CD4-positive, alpha-beta T cell (primary cell): ENCODE data around the gene SNORC. TPM values are rescaled to one million over a fixed set of nuclear protein-coding genes. Genes with fewer than 3 reads are reported as not detected.

Experiments
- ATAC-seq: fragments of 200-7000 bp; cut with Tn5 transposase; one replicate; pipeline ENCODE4 v1.10.0; 2022; ENCODE audit warnings: mild to moderate bottlenecking; ENCODE audit not compliant: poor library complexity
- CTCF ChIA-PET: fragments of 350-600 bp; sonication (Branson Sonifier 250); formaldehyde crosslinking; loops from one replicate; lab custom pipeline; 2021; ENCODE audit warnings: antibody characterized with exemption, inconsistent platforms; lab: Charles Lee
- POLR2A ChIA-PET: fragments of 350-600 bp; sonication (Branson Sonifier 250); formaldehyde crosslinking; loops from one replicate; lab custom pipeline; 2021; ENCODE audit warnings: antibody characterized with exemption, inconsistent platforms; lab: Charles Lee
- DNase-seq, 14 experiments: peaks; one replicate each; pipeline ENCODE4 v3.0.0-alpha.2; 2013 to 2020; ENCODE audit warnings: mixed read lengths in 2 of 14
- H3K27ac ChIP-seq, 2 donors: one replicate each; pipeline versions ENCODE4 v1.5.1 to v1.7.0; 2013; ENCODE audit warnings: low read length in 2 of 2, low read depth in 1 of 2, mild to moderate bottlenecking in 1 of 2
- H3K27me3 ChIP-seq, 2 experiments: 1 replicate in 1 of 2; 2 replicates in 1 of 2; pipeline versions ENCODE4 v1.6.1 to v1.7.0; 2013; ENCODE audit warnings: low read length in 2 of 2, control low read depth in 1 of 2, mild to moderate bottlenecking in 1 of 2, moderate library complexity in 1 of 2; ENCODE audit not compliant: insufficient read depth in 2 of 2, control insufficient read depth in 1 of 2
- H3K36me3 ChIP-seq: one replicate; pipeline ENCODE4 v1.6.1; 2013; ENCODE audit warnings: low read length, control low read depth; ENCODE audit not compliant: insufficient read depth
- H3K4me1 ChIP-seq: one replicate; pipeline ENCODE4 v1.6.1; 2013; ENCODE audit warnings: low read length, control low read depth; ENCODE audit not compliant: insufficient read depth
- H3K4me3 ChIP-seq: one replicate; pipeline ENCODE4 v1.5.1; 2013; ENCODE audit warnings: mild to moderate bottlenecking, low read length, moderate library complexity
- H3K9me3 ChIP-seq, 2 experiments: 1 replicate in 1 of 2; 2 replicates in 1 of 2; pipeline versions ENCODE4 v1.6.1 to v1.7.0; 2013; ENCODE audit warnings: low read length in 2 of 2, mild to moderate bottlenecking in 2 of 2, control low read depth in 1 of 2, moderate library complexity in 1 of 2; ENCODE audit not compliant: control insufficient read depth in 1 of 2, insufficient read depth in 1 of 2
- H3K27ac Mint-ChIP-seq: one replicate; pipeline ENCODE4 v1.8.0; 2020; ENCODE audit warnings: mixed read lengths
- H3K27me3 Mint-ChIP-seq: one replicate; pipeline ENCODE4 v1.8.0; 2021; ENCODE audit warnings: mixed read lengths
- H3K36me3 Mint-ChIP-seq: one replicate; pipeline ENCODE4 v1.8.0; 2021; ENCODE audit warnings: low read depth, mixed read lengths
- H3K4me1 Mint-ChIP-seq: one replicate; pipeline ENCODE4 v1.8.0; 2021; ENCODE audit warnings: low read depth, mixed read lengths
- H3K4me3 Mint-ChIP-seq: one replicate; pipeline ENCODE4 v1.8.0; 2020; ENCODE audit warnings: mild to moderate bottlenecking, mixed read lengths
- H3K9me3 Mint-ChIP-seq: one replicate; pipeline ENCODE4 v1.8.0; 2020; ENCODE audit warnings: mixed read lengths
- intact Hi-C, 2 experiments: fragments of 100-400 bp; cut with DNase I in 1 of 2; cut with micrococcal nuclease in 1 of 2; formaldehyde crosslinking; loops; one replicate each; pipeline versions ENCODE4 v1.15.1 to v1.9.0; 2023 to 2025; cut with DNase I, micrococcal nuclease
- total RNA-seq, 174 experiments: library from RNA in 2 of 174; stranded (reverse) in 2 of 174; gene quantifications; one replicate each; pipeline ENCODE4 v1.2.3 and lab custom pipeline; 2021 to 2026
- TF ChIP-seq, protein P1 (sequence below): fragments of 200-600 bp; IDR thresholded peaks from one replicate; pipeline ENCODE4 v1.8.0; 2022; ENCODE audit warnings: antibody characterized with exemption, mild to moderate bottlenecking

SNORC gene
- total RNA-seq, 2 experiments from 2014 or later, result 1.2 TPM

DNA sequence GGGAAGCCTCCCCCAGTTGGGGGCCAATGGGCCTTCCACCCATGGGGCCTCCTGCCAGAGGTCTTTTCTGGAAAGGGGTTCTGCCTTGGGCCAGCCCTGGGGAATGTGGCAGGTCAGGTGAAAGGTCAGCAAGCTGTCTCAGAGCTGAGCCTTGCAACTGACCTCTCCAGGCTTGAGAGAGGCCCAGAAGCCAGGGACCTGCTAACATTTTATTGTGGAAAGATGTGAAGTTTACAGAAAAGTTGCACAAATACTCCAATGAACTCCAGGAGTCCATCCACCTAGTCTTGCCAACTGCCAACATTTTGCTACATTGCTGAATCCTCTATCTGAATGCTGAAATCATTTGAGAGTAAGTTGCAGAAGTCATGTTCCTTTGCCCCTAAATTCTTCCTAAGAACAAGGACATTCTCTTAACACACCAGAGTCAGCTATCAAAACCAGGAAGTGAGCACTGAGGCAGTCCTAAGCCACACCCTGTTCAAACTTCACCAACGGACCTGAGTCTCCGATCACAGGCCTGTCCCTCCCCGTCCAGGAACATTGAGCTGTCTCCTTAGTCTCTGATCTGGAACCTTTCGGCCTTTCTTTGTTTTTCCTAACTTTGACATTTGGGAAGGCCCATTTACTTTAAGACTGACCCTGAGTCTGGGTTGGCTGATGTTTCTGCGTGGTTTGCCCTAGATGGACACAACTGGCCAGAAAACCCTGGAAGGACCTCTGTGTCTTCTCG lies 4.0 kb downstream of the SNORC start:
- peaks cover 15 to 20% of the 10 kb centered on the region in 2 experiments for H3K27me3 ChIP-seq
- POLR2A ChIA-PET, result no interaction called here

DNA sequence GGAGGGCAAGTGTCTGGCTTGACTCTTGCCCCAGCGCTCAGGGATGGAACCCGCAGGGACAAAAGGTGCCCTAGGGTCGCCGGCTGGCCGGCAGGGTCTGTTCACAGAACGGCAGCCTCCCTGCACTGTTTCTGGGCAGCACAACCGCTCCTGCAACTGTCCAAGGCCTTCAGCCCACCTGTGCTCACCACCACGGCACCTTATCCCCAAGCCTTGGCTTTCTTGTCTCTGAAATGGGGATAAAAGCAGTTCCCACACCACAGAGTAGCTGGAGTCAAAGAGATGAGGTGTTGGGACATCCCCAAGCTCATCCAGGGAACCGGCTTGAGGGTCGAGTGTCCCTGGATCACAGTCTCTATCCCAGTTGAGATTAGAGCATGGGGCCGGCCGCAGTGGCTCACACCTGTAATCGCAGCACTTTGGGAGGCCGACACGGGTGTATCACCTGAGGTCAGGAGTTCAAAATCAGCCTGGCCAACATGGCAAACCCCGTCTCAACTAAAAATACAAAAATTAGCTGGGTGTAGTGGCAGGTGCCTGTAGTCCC lies 4.7 kb downstream of the SNORC start:
- DNase-seq (no peak), ATAC-seq (no peak)
- Mint-ChIP-seq H3K27ac (no peak overlapping the region), H3K36me3 (no peaks in the 10 kb centered on the region), H3K9me3 (no peaks in the 10 kb centered on the region), H3K27me3 (peaks cover 22% of the 10 kb centered on the region), H3K4me3 (peak overlapping the region; percentile 76), H3K4me1 (peaks cover 9% of the 10 kb centered on the region)
- TF ChIP-seq, protein P1, sequence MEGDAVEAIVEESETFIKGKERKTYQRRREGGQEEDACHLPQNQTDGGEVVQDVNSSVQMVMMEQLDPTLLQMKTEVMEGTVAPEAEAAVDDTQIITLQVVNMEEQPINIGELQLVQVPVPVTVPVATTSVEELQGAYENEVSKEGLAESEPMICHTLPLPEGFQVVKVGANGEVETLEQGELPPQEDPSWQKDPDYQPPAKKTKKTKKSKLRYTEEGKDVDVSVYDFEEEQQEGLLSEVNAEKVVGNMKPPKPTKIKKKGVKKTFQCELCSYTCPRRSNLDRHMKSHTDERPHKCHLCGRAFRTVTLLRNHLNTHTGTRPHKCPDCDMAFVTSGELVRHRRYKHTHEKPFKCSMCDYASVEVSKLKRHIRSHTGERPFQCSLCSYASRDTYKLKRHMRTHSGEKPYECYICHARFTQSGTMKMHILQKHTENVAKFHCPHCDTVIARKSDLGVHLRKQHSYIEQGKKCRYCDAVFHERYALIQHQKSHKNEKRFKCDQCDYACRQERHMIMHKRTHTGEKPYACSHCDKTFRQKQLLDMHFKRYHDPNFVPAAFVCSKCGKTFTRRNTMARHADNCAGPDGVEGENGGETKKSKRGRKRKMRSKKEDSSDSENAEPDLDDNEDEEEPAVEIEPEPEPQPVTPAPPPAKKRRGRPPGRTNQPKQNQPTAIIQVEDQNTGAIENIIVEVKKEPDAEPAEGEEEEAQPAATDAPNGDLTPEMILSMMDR, result no peak
- ChIA-PET CTCF (no interaction called here), POLR2A (no interaction called here)
- Histone ChIP-seq H3K4me3 (no peak overlapping the region), H3K27ac (no peak overlapping the region), H3K36me3 (no peaks in the 10 kb centered on the region), H3K9me3 (no peaks in the 10 kb centered on the region), H3K4me1 (peaks cover 9% of the 10 kb centered on the region), H3K27me3 (peaks cover 15 to 20% of the 10 kb centered on the region in 2 experiments)
- intact Hi-C loops, result no loop called here

More for the DNA sequence above, 4.0 kb downstream of the SNORC start:
- CTCF ChIA-PET, result no interaction called here
- no peak overlapping the region for H3K4me3 ChIP-seq
- Mint-ChIP-seq H3K4me3 (no peak overlapping the region), H3K36me3 (no peaks in the 10 kb centered on the region), H3K27ac (no peak overlapping the region), H3K27me3 (peaks cover 22% of the 10 kb centered on the region), H3K9me3 (no peaks in the 10 kb centered on the region), H3K4me1 (peaks cover 9% of the 10 kb centered on the region)
- peaks cover 9% of the 10 kb centered on the region for H3K4me1 ChIP-seq
- no peak for ATAC-seq
- intact Hi-C loops, result no loop called here
- TF ChIP-seq, protein P1, result no peak
- H3K9me3 ChIP-seq, result no peaks in the 10 kb centered on the region
- H3K27ac ChIP-seq, result no peak overlapping the region
- H3K36me3 ChIP-seq, result no peaks in the 10 kb centered on the region
- no peak for DNase-seq

DNA sequence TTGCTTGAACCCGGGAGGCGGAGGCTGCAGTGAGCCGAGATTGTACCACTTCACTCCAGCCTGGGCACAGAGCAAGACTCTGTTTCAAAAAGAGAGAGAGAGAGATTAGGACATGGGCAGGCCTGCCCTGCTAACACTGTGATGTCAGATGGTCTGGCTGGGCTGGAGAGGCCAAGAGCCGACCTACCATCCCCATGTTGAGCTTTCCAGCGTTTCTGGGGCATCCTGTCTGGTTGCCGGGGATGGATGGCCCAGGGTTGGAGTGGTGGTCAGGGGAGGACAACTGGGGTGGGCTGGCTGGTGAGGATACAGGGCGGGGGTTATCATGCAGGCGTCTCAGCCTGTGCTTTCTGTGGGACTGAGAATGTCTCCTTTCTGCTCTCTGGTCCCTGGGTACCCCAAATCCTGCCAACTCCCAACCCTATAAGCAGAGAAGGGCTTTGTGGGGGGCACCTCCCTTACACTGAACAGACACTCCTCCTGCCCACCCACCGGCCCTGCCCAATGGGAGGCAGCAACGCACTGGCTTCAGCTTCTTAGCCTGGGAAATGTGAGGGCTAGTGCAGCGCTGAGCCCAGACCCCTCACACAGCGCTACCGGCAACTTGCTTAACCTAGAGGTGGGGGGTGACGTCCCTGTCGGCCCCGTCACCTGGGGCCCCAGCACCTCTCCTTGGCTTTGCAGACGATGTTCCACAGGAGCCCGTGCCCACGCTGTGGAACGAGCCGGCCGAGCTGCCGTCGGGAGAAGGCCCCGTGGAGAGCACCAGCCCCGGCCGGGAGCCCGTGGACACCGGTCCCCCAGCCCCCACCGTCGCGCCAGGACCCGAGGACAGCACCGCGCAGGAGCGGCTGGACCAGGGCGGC lies 5.4 kb downstream of the SNORC start:
- Mint-ChIP-seq H3K4me1 (peaks cover 9% of the 10 kb centered on the region), H3K27ac (no peak overlapping the region), H3K36me3 (no peaks in the 10 kb centered on the region), H3K4me3 (peak overlapping the region; percentile 76), H3K27me3 (peaks cover 22% of the 10 kb centered on the region), H3K9me3 (no peaks in the 10 kb centered on the region)
- Histone ChIP-seq H3K27ac (no peak overlapping the region), H3K9me3 (no peaks in the 10 kb centered on the region), H3K4me1 (peaks cover 9% of the 10 kb centered on the region), H3K36me3 (no peaks in the 10 kb centered on the region), H3K4me3 (no peak overlapping the region), H3K27me3 (peaks cover 15 to 20% of the 10 kb centered on the region in 2 experiments)
- peak in 1 of 14 experiments; percentile 13 for DNase-seq
- POLR2A ChIA-PET, result no interaction called here
- CTCF ChIA-PET, result no interaction called here
- ATAC-seq, result no peak
- TF ChIP-seq, protein P1, result no peak
- intact Hi-C loops, result no loop called here
